ENCODE data around the gene SUSD4. TPM values are rescaled to one million over a fixed set of nuclear protein-coding genes. Genes with fewer than 3 reads are reported as not detected.

The SUSD4 gene
- total RNA-seq, 2 experiments from 2014 or later, result 13.0 to 13.8 TPM

DNA sequence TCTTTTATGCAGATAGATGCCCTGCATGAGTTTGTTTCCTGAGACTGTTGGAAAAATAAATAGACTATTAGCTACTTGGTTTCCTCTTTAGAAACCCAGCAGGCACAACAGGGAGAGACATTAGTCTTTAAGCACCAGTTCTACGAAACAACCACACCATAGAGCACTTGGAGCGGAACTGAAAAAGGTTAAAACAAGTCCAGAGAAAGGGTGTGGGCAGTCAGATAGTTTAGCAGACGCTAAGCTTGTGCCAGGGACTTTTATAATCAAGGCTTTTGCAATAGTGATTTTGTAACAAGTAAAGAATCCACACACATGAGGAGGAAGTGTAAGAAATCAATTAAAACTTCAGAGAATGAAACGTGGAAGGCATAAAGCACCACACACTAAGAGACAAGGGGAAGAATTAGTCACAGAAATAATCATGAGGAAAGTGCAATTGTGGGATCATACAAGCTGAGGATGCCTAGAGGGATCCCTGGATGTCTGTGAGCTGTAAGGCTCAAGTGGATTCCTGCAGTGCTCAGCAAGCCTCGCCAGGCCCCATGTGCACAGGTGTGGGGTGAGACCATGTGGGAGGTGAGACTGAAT, 183.2 kb downstream of the SUSD4 start:
- H3K36me3 ChIP-seq (ENCODE audit: insufficient read depth, low read length), result no peaks in the 10 kb centered on the region
- H3K9me3 Mint-ChIP-seq, result no peaks in the 10 kb centered on the region
- ChIA-PET POLR2A (interaction anchor here (0.5 to 1.3 kb wide), 3 partner anchors 69 to 484 kb away, joined by 3 read pairs; no protein-coding TSS in a partner anchor), CTCF (no interaction called here)
- H3K9me3 ChIP-seq (ENCODE audit: control insufficient read depth in 1 of 2, insufficient read depth in 1 of 2, low read length in 2 of 2), result no peaks in the 10 kb centered on the region
- no peak overlapping the region for H3K4me3 Mint-ChIP-seq
- H3K4me1 Mint-ChIP-seq (ENCODE audit: low read depth), result peaks cover 71% of the 10 kb centered on the region
- peak; percentile 14 for ATAC-seq (ENCODE audit: poor library complexity)
- H3K27ac ChIP-seq (ENCODE audit: low read depth in 1 of 2, low read length in 2 of 2), result no peak overlapping the region
- TF ChIP-seq, protein P1, sequence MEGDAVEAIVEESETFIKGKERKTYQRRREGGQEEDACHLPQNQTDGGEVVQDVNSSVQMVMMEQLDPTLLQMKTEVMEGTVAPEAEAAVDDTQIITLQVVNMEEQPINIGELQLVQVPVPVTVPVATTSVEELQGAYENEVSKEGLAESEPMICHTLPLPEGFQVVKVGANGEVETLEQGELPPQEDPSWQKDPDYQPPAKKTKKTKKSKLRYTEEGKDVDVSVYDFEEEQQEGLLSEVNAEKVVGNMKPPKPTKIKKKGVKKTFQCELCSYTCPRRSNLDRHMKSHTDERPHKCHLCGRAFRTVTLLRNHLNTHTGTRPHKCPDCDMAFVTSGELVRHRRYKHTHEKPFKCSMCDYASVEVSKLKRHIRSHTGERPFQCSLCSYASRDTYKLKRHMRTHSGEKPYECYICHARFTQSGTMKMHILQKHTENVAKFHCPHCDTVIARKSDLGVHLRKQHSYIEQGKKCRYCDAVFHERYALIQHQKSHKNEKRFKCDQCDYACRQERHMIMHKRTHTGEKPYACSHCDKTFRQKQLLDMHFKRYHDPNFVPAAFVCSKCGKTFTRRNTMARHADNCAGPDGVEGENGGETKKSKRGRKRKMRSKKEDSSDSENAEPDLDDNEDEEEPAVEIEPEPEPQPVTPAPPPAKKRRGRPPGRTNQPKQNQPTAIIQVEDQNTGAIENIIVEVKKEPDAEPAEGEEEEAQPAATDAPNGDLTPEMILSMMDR (IDR thresholded peaks at IDR 0.05), result no peak
- no peaks in the 10 kb centered on the region for H3K27me3 ChIP-seq (ENCODE audit: control insufficient read depth in 1 of 2, insufficient read depth in 2 of 2, low read length in 2 of 2)
- H3K4me1 ChIP-seq (ENCODE audit: insufficient read depth, low read length), result peaks cover 16% of the 10 kb centered on the region
- no peaks in the 10 kb centered on the region for H3K27me3 Mint-ChIP-seq
- intact Hi-C loops (cut with DNase I, micrococcal nuclease), result loop anchor here in 1 of 2 experiments (10.0 kb wide), 1 partner anchor 54 kb away; no protein-coding TSS in a partner anchor
- H3K4me3 ChIP-seq (ENCODE audit: low read length), result no peak overlapping the region
- DNase-seq, result peak in 3 of 14 experiments; percentile 29 to 53 (median 35)
- H3K36me3 Mint-ChIP-seq (ENCODE audit: low read depth), result no peaks in the 10 kb centered on the region
- H3K27ac Mint-ChIP-seq, result peak overlapping the region; percentile 8

DNA sequence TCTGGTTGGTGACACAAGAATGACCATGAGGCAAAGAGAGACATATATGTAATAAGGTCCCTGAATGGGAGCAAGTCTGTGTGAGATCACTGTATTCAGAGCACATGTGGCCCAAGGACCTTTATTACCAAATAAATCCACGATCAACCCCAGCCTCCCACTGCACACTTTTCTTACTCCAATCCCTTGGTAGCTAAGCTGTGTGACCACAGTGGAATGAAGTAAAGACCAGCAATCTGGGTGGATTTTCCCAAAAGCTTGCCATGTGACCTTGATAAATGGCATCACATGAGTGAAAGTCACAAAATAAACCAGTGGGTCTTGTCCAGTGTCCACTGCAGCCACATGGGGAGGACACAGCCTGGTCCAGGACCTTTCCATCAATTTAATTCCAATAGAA, 184.2 kb downstream of the SUSD4 start:
- intact Hi-C loops (cut with DNase I, micrococcal nuclease), result loop anchor here in 1 of 2 experiments (10.0 kb wide), 1 partner anchor 55 kb away; no protein-coding TSS in a partner anchor
- Histone ChIP-seq H3K27ac (ENCODE audit: low read depth in 1 of 2, low read length in 2 of 2) (no peak overlapping the region), H3K4me3 (ENCODE audit: low read length) (no peak overlapping the region), H3K27me3 (ENCODE audit: control insufficient read depth in 1 of 2, insufficient read depth in 2 of 2, low read length in 2 of 2) (no peaks in the 10 kb centered on the region), H3K36me3 (ENCODE audit: insufficient read depth, low read length) (no peaks in the 10 kb centered on the region), H3K4me1 (ENCODE audit: insufficient read depth, low read length) (peaks cover 16% of the 10 kb centered on the region), H3K9me3 (ENCODE audit: control insufficient read depth in 1 of 2, insufficient read depth in 1 of 2, low read length in 2 of 2) (no peaks in the 10 kb centered on the region)
- ChIA-PET CTCF (no interaction called here), POLR2A (no interaction called here)
- ATAC-seq (ENCODE audit: poor library complexity) (no peak), DNase-seq (no peak)
- H3K27ac Mint-ChIP-seq, result no peak overlapping the region
- TF ChIP-seq, protein P1 (IDR thresholded peaks at IDR 0.05), result no peak
- no peaks in the 10 kb centered on the region for H3K27me3 Mint-ChIP-seq
- no peaks in the 10 kb centered on the region for H3K9me3 Mint-ChIP-seq
- H3K36me3 Mint-ChIP-seq (ENCODE audit: low read depth), result no peaks in the 10 kb centered on the region
- no peak overlapping the region for H3K4me3 Mint-ChIP-seq
- peaks cover 67% of the 10 kb centered on the region for H3K4me1 Mint-ChIP-seq (ENCODE audit: low read depth)

DNA sequence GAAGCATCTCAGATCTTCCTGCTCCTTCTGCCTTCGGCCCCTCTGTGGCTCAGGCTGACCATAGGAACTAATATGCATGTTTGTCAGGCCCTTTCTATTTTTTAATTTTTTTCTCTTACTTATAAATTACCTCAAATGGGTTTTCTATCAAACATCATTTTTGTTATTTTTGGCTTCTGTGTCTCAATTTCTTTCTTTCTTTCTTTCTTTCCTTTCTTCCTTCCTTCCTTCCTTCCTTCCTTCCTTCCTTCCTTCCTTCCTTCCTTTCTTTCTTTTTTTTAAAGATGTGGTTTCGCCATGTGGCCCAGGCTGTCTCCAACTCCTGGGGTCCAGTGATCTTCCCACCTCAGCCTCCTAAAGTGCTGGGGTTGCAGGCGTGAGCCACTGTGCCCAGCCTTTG, 184.7 kb downstream of the SUSD4 start:
- H3K9me3 ChIP-seq (ENCODE audit: control insufficient read depth in 1 of 2, insufficient read depth in 1 of 2, low read length in 2 of 2), result no peaks in the 10 kb centered on the region
- no peaks in the 10 kb centered on the region for H3K9me3 Mint-ChIP-seq

More for the DNA sequence above, 184.7 kb downstream of the SUSD4 start:
- DNase-seq, result no peak
- H3K27ac Mint-ChIP-seq, result no peak overlapping the region
- CTCF ChIA-PET, result no interaction called here
- POLR2A ChIA-PET, result no interaction called here
- Histone ChIP-seq H3K27ac (ENCODE audit: low read depth in 1 of 2, low read length in 2 of 2) (no peak overlapping the region), H3K36me3 (ENCODE audit: insufficient read depth, low read length) (no peaks in the 10 kb centered on the region), H3K27me3 (ENCODE audit: control insufficient read depth in 1 of 2, insufficient read depth in 2 of 2, low read length in 2 of 2) (no peaks in the 10 kb centered on the region), H3K4me1 (ENCODE audit: insufficient read depth, low read length) (peaks cover 16% of the 10 kb centered on the region), H3K4me3 (ENCODE audit: low read length) (no peak overlapping the region)
- TF ChIP-seq, protein P1 (IDR thresholded peaks at IDR 0.05), result no peak
- ATAC-seq (ENCODE audit: poor library complexity), result no peak
- H3K27me3 Mint-ChIP-seq, result no peaks in the 10 kb centered on the region
- H3K4me3 Mint-ChIP-seq, result no peak overlapping the region
- H3K36me3 Mint-ChIP-seq (ENCODE audit: low read depth), result no peaks in the 10 kb centered on the region
- peaks cover 62% of the 10 kb centered on the region for H3K4me1 Mint-ChIP-seq (ENCODE audit: low read depth)
- intact Hi-C loops (cut with DNase I, micrococcal nuclease), result no loop called here
